GM19455 (cell line): ENCODE data around the gene PPP1R15A.
"Not testable (repeated sequence)": the region's sequence is repeated elsewhere in the genome, so short reads cannot be mapped to it uniquely, and the experiment has no call there.

Experiments
- ATAC-seq: cut with Tn5 transposase; IDR thresholded peaks from one replicate; pipeline ENCODE4 v1.9.1; 2021; ENCODE audit not compliant: unreplicated experiment

The PPP1R15A gene

GRCh38 chr19:48879025-48879637 lies 6.9 kb downstream of the PPP1R15A start:
- ATAC-seq: no peak

- ATAC-seq: not testable (repeated sequence)
Observed at GRCh38 chr19:48879696-48880095, 7.5 kb downstream of the PPP1R15A start.

GRCh38 chr19:48881741-48882657 lies 9.8 kb downstream of the PPP1R15A start:
- ATAC-seq: no peak

GRCh38 chr19:48883726-48884125 lies 11.5 kb downstream of the PPP1R15A start:
- no peak for ATAC-seq

GRCh38 chr19:48887861-48888612 lies 15.8 kb downstream of the PPP1R15A start:
- no peak for ATAC-seq

- ATAC-seq: not testable (repeated sequence)
Observed at GRCh38 chr19:48889496-48889895, 17.3 kb downstream of the PPP1R15A start.

- no peak for ATAC-seq
Observed at GRCh38 chr19:48890551-48890950, 18.3 kb downstream of the PPP1R15A start.

GRCh38 chr19:48895226-48895625 lies 23.0 kb downstream of the PPP1R15A start:
- ATAC-seq: no peak

- no peak for ATAC-seq
Observed at GRCh38 chr19:48896191-48896720, 24.0 kb downstream of the PPP1R15A start.

- no peak for ATAC-seq
Observed at GRCh38 chr19:48897181-48897580, 25.0 kb downstream of the PPP1R15A start.

GRCh38 chr19:48899386-48899749 lies 27.1 kb downstream of the PPP1R15A start:
- ATAC-seq: not testable (repeated sequence)

- ATAC-seq: peak; percentile 91
Observed at GRCh38 chr19:48899781-48900476, 27.7 kb downstream of the PPP1R15A start, which contains the start of gene NUCB1. TSS of gene NUCB1 (plus strand) at chr19:48900312. CDS start at chr19:48900797, 485 bp downstream.

GRCh38 chr19:48900477-48901406 lies 28.5 kb downstream of the PPP1R15A start:
- no peak for ATAC-seq

- not testable (repeated sequence) for ATAC-seq
Observed at GRCh38 chr19:48902291-48902690, 30.1 kb downstream of the PPP1R15A start.

GRCh38 chr19:48903788-48904187 lies 31.6 kb downstream of the PPP1R15A start:
- ATAC-seq: not testable (repeated sequence)

- no peak for ATAC-seq
Observed at GRCh38 chr19:48905664-48906063, 33.4 kb downstream of the PPP1R15A start.

- no peak for ATAC-seq
Observed at GRCh38 chr19:48906324-48906723, 34.1 kb downstream of the PPP1R15A start.

GRCh38 chr19:48907671-48908070 lies 35.5 kb downstream of the PPP1R15A start:
- ATAC-seq: no peak

GRCh38 chr19:48909424-48910077 lies 37.3 kb downstream of the PPP1R15A start:
- ATAC-seq: not testable (repeated sequence)
